GM21360 (cell line): ENCODE measurements around the gene TPRN.

Source experiments
- ATAC-seq: cut with Tn5 transposase; IDR thresholded peaks from one replicate; pipeline ENCODE4 v1.9.1; 2021; ENCODE audit warnings: mild to moderate bottlenecking, moderate library complexity; ENCODE audit not compliant: unreplicated experiment

Gene TPRN

DNA sequence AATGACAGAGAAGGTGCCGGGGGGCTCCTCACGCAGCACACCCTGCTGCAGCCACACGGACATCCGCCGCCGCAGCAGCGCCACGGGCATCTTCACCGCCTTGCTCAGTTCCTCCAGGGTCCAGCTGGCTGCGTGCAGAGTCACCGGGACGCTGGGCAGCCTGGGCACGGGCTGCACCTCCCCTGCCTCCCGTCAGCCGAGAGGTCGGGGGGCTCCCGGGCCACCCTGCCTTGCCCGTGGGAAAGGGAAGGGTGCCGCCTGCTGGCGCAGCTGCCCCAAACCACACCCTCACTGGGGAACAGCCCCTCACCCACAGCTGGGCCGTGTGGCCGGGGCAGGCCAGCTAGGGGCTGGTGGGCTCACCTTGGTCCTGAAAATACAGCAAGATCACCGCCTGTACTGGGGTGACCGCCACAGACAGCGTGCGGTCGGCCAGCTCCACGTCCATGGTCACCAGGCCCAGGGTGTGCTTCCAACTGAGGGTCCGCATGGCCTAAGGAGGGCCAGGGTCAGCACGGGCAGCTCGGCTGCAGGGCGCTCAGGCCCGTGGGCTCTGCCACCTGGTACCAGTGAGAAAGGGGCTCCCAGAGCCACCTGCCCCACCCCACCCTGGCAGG lies 25.1 kb downstream of the TPRN start:
- ATAC-seq: no peak

DNA sequence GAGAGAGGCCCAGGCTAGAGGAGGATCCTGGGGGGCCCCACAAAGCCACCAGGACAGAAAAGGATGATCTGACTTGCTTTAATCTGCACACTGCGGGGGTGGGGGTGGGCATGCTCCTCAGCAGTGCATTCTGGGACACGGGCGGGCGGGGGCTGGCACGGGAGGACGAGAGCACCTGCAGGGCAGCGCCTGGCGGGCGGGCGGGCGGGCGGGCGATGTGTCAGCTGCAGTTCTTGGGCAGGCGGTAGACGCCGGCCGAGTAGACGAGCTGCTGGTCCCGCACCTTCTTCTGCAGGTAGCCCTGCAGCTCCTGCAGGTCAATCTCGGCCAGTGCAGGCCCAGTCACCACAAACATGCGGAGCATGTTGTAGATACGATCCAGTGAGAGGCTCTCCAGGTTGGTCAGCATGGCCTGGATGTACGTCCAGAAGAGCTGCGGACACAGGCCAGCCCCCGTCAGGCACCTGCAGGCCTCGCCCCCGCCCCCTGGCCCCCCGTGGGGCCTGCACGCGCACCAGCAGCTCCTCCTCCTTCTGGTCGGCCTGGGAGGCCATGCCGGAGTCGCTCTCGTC lies 25.7 kb downstream of the TPRN start:
- no peak for ATAC-seq

DNA sequence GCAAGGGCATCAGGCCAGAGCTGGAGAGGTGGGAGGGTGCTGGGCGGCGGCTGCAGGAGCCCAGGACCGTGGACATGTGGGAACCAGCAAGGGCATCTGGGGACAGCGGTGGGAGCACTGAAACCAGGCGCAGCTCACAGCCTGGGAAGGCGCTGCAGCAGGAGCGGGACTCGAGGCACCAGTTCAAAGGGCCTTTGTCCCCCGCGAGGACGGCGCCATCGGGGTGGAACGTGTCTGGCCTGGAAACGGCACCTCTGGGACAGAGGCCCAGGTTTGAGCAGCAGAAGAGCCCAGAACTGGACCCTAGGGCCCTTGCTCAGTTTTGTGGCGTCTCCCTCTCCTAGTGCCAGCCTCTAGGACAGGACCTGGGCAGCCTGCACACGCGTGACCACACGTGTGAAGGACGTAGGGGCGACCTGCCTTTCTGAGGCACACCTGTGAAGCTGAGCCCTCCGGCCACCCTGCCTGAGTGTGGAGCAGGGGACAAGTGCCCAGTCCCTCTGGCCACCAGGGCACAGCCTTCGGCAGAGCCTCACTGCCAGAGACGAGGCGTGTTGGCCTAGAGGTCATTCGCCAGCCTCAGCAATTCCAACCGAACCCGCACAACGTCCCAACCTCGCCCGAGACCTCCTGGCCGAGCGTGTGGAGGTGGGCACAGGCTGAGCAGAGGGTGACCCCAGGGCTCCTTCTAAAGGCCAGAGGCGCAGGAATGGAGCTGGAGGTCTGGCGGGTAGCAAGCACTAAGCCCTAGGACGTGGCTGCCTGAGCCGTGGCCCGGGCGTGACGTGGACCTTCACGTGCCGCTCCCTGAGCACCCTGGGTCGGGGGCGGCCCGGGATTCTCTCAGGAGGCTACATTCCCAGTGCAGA lies 26.5 kb downstream of the TPRN start:
- ATAC-seq: no peak

DNA sequence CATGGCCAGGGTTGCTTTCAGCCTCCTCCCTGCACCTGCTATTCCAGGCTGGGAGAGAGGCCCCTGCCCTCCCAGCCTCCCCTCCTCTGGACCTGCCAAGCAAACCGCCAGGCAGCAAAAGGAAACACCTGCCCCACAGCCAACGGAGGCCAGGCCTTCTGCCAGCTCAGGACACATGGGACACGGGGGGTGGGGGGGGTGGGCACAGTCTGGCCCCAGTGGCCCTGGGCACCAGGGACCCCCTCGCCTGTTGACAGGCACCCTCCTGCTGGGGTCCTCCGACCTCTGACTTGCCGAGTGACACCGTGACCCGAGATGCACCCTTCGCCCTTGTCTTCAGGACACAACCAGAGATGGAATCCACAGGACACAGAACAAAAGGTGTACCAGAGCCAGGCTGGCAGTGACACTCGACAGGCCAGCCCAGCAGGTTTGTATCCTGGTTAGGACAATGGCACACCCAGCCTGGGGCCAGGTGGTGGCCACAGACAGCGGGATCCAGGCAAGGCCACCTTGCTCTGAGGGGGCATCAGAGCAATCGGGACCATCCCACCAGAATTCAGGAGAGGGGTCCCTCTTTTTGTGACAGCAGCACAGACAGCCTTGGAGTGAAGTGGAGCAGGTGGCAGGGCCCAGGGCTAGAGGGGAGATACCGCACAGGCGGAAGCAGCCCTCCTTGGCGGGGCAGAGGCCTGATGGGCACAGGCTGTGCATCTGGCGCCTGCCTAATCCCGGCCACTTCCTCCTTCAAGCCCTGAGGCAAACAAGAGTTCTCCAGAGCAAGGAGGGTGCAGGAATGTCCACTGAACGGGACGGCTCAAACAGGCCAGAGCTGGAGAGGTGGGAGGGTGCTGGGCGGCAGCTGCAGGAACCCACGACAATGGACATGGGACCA lies 27.4 kb downstream of the TPRN start:
- ATAC-seq: no peak

DNA sequence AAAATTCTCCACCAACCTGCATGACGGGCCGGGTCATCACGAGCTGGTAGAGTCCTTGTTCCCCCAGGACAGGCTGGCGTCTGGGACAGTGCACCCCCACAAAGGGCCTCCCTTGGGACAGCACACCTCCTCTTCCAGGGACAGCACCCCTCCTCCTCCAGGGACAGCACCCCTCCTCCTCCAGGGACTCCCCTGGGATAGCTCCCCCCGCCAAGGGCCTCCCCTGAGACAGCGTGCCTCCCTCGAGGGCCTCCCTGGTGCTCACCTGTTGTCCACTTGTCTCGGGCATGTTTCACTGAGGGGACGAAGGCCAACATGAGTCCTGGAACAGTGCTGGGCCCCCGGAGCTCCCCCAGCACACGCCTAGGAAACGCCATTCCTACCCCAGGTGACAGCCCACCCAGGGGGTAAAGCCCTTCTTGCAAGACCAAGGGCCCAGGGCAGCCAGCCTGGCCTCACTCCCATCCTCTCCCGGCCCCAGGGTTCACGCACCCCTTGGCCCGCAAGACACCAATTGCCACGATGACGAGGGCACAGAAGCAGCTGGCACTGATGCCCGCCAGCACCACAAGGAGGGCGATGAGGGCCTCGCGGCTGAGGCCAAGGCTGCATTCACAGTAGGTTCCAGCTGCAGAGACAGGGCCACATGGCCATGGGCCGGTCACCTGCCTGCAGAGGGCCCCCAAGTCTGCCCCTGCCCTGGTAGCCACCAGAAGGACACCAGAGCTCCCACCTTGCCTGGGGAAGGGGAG lies 29.2 kb downstream of the TPRN start:
- ATAC-seq: no peak

DNA sequence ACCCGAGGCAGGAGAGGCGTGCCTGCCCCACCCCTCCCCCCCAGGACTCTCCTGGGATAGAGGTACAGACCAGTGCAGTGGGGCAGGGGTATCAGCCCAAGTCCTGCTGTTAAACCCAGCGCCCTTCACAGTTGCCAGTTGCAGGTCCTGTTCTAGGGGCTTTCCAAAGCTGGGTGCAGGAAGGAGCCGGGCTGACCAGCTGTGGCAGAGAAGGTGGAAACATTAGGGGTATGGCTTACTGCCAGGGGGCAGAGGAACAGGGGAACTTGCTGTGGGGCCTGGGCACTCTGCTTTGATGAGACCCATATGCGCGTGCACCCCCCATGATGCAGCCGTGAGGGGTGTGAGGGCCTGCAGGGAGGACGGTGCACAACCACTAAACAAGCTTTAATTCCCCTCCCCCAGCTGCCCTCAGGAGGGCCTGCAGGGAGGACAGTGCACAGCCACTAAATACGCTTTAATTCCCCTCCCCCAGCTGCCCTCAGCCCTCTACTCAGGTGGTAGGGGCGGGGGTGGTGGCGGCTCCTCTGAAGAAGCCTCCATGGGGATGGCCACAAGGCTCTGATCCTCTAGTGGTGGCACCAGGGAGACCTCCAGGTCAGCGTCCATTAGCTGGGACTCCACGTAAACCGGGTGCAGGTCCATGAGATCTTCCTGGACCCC lies 29.9 kb downstream of the TPRN start:
- ATAC-seq: no peak

DNA sequence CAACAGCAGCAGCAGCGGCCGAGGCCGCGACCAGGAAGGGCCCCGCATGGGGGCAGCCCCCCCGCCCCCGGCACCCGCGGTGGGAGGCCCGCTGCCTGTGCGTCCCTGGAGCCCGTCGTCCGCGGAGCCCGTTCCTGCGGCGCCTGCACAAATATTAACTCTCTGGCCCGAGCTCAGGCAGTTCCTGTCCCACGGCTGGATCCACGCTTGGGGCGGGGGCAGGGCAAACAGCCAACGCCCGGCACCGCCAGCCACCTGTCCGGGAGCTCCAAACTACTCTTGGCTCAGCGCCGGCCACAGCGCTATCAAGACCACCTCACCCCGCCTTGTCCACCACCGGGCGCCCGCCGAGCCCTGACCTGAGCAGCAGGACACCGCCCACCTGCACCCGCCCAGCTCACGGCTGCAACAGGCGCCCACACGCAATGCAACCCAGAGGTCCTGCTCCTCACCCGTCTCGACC lies 30.6 kb downstream of the TPRN start, which contains the start of gene LRRC26:
Gene LRRC26 (minus strand): TSS at position 156 of the 463 bp plus-strand sequence. CDS start 108 bp downstream, at position 48.
- ATAC-seq: no peak

DNA sequence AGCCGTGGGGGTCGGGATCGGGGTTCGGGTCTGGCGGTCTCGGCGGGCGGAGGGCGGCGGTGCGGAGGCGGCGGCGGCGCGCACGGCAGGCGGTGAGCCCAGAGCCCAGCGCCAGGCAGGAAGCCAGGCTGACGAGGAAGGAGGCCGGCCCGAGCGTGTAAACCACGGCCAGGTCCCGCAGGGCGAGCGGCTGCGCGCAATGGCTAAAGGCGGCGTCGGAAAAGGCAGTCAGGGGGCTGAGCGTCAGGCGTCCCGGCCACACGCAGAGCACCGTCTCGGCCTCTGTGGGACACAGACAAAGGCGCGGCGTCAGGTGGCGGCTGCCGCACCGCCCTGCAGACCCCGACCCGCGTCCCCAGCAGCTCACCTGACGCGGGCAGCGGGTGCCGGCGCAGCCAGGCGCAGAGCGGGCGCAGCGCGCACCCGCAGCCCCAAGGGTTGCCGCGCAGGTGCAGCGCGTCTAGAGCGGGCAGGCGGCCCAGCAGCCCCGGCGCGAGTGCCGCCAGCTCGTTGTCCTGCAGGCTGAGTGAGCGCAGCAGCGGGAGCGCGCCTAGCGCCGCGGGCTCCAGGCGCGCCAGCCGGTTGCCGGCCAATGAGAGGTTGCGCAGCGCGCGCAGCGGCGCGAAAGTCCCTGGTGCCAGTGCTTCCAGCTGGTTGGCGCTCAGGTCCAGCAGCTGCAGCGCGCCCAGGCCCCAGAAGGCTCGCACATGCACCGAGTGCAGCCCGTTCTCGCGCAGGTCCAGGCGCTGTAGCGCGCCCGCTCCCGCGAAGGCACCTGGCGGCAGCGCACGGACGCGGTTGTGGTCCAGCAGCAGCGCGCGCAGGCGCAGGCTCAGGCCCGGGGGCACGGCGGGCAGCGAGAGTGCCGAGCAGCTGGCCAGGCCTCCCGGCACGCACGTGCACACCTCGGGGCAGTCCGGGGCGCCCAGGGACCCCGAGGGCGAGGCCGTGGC lies 31.4 kb downstream of the TPRN start:
- ATAC-seq: no peak

DNA sequence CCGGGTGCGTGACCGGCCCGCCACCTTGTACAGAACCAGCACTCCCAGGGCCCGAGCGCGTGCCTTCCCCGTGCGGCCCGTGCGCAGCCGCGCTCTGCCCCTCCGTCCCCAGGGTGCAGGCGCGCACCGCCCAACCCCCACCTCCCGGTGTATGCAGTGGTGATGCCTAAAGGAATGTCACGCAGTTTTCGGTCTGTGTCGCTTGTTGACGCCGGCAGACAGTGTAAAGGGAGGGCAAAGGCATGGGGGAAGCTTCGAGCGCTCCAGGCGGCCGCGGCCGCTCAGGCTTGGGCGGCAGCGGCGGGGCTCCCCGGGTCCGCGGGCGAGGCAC lies 32.0 kb downstream of the TPRN start:
- ATAC-seq: no peak

DNA sequence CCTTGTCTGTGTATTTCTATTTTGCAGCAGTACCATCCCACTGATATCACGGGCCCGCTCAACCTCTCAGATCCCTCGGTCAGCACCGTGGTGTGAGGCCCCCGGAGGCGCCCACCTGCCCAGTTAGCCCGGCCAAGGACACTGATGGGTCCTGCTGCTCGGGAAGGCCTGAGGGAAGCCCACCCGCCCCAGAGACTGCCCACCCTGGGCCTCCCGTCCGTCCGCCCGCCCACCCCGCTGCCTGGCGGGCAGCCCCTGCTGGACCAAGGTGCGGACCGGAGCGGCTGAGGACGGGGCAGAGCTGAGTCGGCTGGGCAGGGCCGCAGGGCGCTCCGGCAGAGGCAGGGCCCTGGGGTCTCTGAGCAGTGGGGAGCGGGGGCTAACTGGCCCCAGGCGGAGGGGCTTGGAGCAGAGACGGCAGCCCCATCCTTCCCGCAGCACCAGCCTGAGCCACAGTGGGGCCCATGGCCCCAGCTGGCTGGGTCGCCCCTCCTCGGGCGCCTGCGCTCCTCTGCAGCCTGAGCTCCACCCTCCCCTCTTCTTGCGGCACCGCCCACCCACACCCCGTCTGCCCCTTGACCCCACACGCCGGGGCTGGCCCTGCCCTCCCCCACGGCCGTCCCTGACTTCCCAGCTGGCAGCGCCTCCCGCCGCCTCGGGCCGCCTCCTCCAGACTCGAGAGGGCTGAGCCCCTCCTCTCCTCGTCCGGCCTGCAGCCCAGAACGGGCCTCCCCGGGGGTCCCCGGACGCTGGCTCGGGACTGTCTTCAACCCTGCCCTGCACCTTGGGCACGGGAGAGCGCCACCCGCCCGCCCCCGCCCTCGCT lies 32.6 kb downstream of the TPRN start:
- ATAC-seq: no peak

DNA sequence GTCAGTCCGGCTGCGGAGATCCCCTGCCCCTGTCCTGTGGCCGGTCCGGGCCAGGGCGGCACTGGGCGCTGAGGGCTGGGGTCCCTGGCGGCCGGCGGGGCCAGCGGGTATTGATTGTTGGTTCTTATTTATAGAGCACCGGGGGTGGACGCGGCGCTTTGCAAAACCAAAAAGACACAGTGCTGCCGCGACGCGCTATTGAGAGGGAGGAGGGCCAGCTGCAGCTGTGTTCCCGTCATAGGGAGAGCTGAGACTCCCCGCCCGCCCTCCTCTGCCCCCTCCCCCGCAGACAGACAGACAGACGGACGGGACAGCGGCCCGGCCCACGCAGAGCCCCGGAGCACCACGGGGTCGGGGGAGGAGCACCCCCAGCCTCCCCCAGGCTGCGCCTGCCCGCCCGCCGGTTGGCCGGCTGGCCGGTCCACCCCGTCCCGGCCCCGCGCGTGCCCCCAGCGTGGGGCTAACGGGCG lies 33.2 kb downstream of the TPRN start:
- ATAC-seq: no peak

DNA sequence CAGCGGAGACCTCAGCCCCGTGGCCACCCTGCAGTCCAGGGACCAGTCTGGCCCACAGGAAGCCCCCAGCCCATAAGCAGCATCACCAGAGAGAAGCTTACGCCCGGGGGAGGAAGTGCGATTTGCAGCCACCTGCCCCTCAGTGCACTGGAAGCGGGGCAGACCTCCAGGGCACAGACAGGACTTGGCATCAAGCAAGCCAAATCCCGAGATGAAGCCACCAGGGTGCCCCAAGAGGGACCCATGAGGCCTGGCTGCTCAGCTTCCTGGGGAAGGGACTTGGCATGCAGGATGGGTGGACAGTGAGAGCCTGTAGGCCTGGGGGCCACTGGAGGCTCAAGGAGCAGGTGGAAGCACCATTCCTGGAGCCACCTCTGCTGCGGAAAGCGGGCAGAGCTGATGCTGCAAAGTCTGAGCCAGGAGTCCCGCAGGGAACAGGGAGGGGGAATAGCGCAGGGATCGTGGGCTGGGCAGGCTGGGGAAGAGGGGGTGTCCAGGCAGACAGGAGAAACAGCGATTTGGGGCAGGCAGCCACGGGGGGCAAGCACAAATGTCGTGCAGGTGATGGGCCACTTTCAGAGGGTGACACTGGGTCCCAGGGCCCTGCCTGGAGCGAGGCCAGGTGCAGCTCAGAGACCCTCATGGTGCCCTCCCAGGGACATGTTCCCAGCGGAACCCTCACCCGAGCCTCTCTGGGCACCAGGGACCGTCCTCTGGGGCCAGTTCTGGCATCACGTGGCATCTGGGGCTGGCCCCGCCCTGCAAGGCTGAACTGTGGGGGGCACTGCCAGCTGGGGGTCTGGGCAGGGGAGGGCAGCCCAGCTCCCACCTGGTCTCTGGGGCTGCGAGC lies 33.9 kb downstream of the TPRN start:
- ATAC-seq: no peak

DNA sequence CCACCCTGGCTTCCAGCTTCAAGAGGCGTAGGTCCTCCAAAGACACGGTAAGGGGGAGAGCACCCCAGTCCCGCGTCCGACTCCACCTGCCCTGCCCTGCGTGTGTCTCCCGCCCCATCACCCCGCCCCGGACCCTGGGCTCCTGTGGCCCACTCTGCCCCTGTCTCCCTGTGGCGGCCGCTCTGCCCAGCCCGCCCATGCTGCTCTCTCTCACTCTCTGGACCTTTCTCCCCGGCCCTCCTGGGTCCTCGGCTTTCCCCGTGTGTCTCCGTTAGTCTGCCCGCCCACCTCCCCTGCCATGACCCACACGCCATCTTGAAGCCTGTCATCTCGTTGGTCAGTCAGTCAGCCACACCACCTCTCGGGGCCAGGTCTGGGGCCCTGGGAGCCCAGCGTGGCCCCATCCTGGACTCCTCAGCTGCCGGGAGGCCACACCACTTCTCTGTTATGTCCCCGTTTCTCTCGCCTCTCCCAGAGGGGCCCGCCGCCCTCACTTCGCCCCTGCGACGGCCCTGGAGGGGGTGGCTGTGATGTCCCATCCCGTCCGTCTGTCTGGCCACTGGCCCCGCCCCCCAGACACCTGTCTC lies 35.2 kb downstream of the TPRN start:
- no peak for ATAC-seq

DNA sequence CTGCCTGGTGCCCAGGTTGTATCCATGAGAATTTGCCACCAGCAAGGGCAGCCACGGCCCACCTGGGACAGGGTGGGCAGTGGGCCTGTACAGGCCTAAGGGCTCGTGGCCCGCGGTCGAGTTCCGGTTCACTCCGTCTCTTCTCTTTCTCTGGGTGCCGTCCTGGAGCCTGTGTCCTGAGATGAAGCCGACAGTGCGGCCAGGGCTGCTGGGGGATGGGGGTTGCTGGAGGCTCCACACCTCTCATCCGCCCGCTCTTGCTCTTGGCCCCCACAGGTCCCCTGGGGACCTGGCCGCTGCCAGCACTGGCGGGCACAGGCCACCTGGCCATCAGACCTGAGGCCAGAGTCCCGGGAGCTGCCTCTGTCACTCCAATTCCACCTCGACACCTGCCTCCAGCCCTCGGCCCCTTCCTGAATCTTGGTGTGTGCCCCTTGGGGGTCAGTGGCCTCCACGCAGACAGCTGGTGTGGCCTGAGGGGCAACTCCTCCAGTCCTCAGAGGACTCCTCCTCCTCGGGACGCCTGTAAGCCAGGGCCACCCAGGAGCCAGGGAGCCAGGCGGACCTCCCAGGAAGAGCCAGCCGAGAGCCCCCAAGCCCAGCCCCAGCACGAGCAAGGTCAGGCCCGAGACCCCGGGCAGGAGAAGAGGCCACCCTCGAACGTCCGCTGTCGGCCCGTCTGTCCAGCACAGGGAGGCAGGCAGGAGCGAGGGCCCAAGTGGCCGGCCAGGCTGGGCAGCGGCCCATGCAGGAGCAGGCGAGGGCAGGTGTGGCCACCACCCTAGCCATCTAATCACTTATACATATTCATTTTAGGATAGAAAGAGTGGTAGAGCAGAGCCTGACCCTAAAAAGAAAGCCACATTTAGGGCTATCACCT lies 35.9 kb downstream of the TPRN start:
- ATAC-seq: no peak

DNA sequence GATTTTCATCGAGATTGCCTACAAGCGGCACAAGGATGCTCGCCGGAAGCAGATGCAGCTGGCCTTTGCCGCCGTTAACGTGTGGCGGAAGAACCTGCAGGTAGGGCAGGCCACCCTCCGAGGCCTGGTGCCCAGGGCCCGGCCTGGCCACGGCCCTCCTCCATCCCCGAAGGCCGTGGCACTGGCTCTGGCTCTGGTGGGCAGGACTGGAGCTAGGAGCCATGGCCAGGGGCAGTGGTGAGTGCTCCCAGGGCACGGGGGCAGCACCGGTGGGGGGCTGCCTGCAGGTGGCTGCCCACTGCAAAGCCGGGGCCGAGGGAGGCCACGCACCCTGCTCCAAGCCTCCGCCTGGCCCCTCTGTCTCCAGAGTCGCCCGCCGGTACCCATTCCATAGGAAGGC lies 36.7 kb downstream of the TPRN start:
- no peak for ATAC-seq

DNA sequence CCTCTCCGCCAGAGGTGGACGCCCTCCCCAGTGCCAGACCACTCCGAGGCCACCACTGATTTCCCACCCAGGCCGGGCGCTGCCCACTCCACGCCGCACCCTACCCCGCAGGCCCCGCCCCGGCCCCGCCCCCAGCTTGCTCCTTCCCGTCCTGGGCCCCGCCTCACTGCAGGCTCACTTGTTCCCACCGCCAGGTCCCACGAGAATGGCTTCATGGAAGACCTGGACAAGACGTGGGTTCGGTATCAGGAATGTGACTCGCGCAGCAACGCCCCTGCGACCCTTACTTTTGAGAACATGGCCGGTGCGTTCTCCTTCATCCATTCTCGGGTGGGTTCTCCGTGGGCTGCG lies 37.2 kb downstream of the TPRN start:
- ATAC-seq: no peak
